ENCODE measurements around the gene CS.
A peak's percentile ranks its signal among the peaks of the same experiment; 100 is the strongest.

CS gene

DNA sequence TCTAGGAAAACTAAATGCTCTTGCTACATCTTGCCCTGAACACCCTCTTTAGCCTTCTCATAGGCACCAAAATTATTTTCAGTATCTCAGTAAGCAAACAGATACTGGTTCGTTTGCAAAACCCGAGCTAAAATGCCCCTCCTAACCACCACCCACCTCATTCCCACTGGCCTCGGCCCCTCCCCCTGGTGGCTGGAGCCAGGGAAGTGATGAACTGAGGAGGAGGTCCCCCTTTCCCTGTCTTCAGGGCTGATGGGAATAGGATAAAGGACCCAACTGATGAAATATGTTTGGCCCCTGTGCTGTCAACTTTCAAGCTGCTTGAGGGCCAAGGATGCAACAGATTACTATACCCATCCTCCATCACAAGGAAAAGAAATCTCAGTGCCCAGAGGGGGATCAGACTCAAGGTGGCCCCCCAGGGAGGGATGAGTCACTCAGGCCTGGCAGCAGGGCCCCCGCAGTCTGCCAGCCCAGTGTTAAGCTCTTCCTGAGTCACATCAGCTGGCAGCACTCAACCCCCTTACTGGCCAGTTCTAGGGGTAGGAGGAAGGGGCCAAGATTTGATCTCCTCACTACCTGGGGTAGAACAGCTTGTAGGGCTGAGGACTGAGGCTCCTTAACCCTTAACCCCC, 43.7 kb downstream of the CS start:
- H3K27ac ChIP-seq = no peak overlapping the region
- DNase-seq (ENCODE audit: low read depth, low spot score) = no peak

DNA sequence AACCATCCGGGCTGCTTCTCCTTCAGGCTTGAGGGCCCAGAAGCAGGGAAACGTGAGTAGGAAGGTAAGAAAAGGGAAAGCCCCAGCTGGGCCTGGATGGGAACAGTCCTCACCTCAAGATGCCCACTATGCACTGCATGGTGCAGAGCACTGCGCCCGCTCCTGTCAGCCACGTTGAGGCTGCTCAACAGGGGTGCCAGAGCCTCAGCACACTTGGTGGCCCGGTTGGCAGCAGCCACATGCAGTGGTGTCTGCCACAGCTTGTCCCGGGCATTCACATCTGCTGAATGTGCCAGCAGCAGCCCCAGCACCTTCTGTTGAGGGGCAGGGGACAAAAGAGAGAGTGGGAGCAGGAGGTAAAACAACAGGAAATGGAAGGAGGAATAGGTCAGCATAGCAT, 44.5 kb downstream of the CS start:
- H3K27ac ChIP-seq = no peak overlapping the region
- no peak for DNase-seq (ENCODE audit: low read depth, low spot score)

DNA sequence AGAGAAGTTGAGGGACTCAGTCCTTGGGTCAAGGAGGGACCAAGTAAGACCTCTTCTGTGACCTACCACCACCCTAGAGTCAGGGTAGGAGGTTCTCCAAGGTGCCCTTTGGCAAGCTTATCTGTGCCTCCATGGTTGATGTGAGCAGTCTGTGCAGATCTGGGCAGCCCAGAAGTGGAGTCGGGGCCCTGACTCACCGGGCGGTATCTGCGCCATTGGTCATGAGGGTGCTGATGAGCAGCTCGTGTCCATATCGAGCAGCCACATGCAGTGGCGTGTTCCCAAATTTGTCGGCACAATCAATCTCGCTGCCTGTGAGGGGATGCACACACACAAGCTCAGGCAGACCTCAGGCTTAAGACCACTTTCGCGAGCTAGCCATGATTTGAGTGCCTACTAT, 47.0 kb downstream of the CS start:
- no peak overlapping the region for H3K27ac ChIP-seq
- DNase-seq (ENCODE audit: low read depth, low spot score) = no peak

DNA sequence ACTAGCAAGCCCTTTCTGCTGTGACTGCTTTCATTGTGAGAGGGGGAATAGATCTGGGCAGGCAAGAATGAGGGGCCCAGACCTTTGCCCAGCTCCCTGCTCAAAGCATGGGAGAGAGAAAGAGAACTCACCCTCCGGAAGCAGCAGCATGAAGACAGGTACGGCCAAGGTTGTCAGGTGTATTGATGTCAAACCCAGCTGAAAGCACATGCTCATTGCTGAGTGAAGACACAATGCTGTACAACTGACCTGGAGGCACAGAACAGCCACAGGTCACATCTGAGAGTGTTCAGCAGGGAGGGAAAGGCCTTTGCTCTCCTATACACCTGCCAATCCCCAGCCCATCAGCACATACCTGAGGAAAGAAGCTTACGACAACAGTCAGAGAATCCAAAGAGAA, 47.5 kb downstream of the CS start:
- H3K27ac ChIP-seq = no peak overlapping the region
- DNase-seq (ENCODE audit: low read depth, low spot score) = no peak

DNA sequence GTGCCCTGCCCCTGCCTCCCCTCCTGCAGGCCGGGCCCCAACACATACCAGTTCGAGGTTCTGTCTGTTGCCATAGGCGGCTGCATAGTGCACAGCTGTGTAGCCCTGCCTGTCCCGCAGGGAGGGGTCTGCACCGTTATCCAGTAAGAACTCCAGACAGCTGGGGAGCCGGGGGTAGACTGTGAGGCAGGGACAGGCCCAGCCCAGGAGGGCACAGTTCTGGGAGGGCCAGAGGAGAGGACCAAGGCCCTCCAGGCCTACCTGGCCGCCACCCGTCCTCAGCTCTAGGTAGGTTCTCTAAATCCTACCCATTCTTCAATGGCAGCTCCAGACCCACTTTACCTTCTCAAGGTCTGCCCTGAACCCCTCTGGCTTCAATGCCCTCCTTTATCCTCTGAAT, 51.4 kb downstream of the CS start:
- DNase-seq (ENCODE audit: low read depth, low spot score) = no peak

DNA sequence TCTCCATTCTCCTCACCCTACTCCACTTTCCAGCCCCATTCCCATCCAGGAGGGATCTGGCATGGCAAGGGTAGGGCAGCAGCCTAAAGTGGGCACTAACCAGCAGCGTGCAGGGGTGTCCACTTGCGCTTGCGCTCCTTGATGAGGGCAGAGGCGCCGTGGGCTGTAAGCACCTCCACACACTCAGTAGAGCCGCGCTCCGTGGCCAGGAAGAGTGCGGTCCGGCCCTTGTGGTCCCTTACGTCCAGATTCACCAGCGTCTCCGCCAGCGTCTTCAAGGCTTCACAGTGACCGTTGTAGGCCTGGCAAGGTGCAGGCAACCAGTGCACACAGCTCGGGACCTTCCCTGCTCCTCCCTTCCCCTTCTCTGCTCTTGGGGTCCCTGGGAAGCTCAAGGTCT, 52.2 kb downstream of the CS start:
- no peak overlapping the region for H3K27ac ChIP-seq
- DNase-seq (ENCODE audit: low read depth, low spot score) = no peak

More for the DNA sequence above, 51.4 kb downstream of the CS start:
- H3K27ac ChIP-seq = no peak overlapping the region

DNA sequence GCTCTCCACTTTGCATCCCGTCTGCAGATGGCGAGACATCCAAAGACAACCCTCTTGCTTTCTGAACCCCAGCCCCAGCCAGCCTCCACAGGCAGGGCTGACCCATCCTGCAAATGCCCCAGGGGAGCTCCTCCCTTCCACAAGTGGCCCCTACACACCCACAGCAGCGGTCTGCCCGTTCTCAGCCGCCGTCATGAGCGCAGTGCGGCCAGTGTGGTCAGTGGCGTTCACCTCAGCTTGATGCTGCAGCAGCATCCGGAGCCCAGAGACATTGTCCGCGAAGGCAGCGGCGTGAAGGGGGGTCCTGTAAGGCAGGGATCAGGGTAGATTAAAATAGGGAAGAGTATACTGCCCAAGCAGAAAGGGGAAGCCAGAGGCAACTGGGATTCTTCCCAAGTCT, 55.6 kb downstream of the CS start:
- DNase-seq (ENCODE audit: low read depth, low spot score) = no peak
- no peak overlapping the region for H3K27ac ChIP-seq

DNA sequence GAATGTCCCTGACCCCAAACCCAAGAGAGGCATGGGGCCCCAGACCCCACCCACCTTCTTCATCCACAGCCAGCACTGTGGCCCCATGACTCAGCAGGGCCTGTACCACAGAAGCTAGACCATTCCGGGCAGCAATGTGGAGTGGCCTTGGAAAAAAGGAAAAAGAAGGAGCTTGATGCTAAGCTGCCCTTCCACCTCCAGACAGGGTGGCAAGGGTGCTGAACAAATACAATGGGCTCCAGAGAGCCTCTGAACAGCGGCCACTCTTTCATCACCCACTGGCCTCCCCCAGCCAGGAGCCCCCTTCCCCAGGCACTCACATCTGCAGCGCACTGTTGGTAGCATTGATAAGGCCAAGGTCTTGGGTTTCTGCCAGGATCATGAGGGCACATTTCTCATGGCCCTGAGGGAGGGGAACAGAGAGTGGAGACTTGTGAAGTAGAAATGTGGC, 56.4 kb downstream of the CS start:
- H3K27ac ChIP-seq = no peak overlapping the region
- DNase-seq (ENCODE audit: low read depth, low spot score) = no peak

DNA sequence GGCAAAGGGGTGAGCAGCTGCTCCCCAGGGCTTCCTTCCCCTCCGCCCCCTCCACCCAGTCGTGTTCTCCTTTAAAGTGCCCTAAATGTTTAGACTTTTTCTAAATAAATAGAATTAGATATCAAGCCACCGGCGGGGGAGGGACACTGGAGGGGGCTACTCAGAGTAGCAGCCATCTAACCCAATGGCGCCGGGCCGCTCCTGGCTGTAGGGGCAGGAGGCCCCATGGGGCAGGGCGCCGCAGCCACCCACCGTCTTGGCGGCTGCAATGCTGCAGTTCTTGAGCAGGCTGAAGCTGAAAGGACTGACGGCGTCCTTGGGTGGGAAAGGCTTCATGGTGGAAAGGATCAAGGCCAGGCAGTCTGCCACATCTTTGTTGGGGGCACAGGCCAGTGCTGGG, 57.1 kb downstream of the CS start:
- no peak for DNase-seq (ENCODE audit: low read depth, low spot score)
- H3K27ac ChIP-seq = no peak overlapping the region

DNA sequence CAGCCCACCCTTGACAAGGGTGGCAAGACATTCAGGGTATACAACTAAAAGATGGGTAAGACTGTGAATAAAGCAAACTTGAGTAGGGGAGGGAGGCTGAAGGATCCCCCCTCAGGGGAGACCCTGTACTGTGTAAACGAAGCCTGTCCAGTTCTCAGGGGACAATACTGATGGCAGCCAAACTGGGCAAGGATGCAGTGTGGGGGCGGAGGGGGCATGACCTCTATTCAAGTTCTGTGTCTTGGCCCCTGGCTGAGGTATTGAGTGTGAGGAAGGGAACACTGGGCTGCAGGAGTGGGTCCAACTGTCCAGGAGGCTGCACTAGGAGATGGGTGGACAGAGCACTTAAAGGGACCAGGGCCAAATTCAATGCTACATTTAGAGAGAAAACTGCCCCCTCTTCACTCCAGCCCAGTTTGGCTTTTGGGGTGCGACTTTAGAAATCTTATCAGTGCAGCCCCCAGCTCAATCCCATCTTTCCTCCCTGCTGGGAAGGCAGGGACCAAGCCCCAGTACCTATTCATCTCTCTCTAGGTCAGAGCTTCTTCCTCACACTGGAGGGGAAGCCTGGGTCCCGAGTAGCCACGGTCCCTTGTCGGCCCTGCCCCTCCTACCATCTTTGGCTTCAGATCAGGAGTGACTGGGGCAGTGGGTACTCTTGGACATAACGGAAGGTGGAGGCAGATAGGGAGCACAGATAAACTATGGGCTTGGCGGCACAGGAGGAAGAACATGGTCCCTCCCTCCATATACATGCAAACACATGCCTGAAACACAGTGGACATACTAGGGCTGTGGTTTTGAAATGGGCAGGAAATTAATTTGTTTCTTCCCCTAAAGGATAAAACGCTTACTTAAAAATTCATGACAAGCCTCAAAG, 58.5 kb downstream of the CS start:
- no peak overlapping the region for H3K27ac ChIP-seq
- DNase-seq (ENCODE audit: low read depth, low spot score) = no peak

DNA sequence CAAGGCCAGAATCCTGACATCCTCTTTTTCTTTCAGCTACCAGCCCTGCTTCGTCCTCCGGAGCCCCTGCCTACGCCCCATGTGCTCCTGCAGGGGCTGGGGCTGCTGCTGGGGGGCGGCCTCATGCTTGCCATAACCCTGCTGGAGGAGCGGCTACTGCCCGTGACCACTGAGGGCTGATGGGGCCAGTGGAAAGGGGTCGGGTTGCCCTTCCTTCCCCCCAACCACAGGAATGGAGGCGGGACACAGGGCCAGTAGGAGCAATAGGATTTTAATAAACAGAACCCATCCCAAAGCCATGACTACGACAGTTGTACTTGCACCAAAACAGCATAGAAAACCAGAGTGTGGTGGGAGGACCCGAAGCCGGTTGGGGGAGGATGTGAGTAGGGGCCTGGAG, 62.6 kb downstream of the CS start:
- no peak overlapping the region for H3K27ac ChIP-seq
- DNase-seq (ENCODE audit: low read depth, low spot score) = no peak

DNA sequence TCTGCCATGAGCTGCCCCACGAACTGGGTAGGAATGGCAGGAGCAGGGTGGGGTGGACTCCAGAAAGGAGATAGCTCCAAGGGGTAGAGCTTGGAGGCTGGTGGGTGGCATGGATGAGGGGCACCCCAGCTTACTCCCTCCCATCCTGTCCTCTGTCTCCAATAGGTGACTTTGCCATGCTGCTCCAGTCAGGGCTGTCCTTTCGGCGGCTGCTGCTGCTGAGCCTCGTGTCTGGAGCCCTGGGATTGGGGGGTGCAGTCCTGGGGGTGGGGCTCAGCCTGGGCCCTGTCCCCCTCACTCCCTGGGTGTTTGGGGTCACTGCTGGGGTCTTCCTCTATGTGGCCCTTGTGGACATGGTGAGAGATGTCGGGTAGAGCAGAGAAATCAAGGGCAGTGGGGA, 63.1 kb downstream of the CS start:
- H3K27ac ChIP-seq = no peak overlapping the region
- no peak for DNase-seq (ENCODE audit: low read depth, low spot score)

DNA sequence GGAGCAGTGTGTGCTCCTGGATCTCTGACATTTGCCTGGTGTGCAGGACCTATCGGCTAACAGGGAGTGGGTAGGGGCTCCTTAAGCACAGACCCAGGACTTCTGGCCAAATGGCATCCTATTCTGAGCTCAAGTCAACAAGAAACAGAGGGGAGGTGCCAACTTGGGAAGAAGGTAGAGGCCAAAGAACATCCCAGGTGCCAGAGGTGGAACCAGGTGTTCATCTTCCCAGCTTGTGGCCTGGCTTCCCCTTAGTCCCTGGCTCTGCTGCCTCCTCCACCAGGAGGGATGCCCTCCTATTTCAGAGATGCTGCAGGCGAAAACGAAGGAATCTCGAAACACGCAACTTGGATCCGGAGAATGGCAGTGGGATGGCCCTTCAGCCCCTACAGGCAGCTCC, 64.0 kb downstream of the CS start:
- DNase-seq (ENCODE audit: low read depth, low spot score) = no peak
- no peak overlapping the region for H3K27ac ChIP-seq

DNA sequence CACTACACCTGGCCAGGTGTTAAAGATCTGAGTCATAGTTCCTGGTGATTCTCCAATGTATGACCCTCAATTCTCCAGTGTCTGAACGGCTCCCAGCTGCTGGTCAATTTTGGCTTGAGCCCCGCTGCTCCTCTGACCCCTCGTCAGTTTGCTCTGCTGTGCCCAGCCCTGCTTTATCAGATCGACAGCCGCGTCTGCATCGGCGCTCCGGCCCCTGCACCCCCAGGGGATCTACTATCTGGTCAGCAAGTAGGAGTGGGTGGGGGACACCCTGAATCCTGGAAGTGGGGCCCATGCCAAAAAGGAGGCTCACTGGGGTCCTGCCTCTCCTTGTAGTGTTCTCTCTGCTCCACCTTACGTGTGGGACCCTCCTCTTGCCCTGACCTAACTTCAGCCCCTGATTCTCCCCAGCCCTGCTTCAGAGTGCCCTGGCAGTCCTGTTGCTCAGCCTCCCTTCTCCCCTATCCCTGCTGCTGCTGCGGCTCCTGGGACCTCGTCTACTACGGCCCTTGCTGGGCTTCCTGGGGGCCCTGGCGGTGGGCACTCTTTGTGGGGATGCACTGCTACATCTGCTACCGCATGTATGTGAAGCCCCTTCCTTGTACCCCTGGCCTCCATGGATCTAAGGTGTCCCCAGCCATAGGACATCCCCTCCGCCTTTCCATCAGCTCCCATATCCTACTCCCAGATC, 65.2 kb downstream of the CS start:
- H3K27ac ChIP-seq = no peak overlapping the region
- no peak for DNase-seq (ENCODE audit: low read depth, low spot score)

DNA sequence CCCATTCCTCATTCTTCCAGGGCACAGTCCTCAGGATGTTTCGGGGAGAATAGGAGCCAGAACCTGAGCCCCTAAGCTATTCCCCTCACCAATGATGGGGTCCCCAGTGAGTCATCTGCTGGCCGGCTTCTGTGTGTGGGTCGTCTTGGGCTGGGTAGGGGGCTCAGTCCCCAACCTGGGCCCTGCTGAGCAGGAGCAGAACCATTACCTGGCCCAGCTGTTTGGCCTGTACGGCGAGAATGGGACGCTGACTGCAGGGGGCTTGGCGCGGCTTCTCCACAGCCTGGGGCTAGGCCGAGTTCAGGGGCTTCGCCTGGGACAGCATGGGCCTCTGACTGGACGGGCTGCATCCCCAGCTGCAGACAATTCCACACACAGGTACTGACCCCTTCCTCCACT, 68.9 kb downstream of the CS start:
- no peak for DNase-seq (ENCODE audit: low read depth, low spot score)
- no peak overlapping the region for H3K27ac ChIP-seq

DNA sequence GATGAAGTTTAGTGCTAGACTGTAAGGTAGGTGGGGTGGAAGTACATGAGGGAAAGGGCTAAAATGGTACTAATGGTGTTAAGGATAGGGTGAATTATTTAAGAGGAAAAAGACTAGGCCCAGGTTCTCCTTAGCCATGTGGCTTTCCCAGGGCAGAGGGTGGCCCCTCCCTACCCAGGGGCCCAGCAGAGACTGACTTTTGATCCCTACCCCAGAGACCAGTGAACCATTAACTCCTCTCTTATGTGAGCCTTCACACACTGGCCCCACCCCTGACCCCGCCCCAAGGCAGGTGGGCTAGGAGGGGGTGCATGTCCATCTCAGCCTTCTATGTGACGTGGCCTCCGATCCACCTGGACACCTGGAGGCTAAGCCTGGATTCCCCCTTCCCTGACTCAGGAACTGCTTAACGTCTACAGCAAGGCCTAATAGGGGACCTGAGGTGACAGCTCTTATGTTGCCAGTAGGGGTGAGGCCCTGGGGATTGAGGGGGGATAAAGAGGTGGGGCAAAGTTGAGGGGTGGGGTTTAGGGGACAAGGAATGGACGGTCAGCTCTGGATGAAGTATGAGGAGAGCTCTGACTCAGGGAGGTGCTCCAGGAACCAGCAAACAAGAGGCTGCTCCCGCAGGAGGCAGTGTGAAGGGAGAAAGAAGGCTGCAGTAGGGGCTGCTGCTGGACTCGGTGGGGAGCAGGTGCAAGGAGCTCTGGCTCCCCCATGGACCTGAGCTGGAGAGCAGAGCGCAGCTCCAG, 69.5 kb downstream of the CS start:
- H3K27ac ChIP-seq = no peak overlapping the region
- DNase-seq (ENCODE audit: low read depth, low spot score) = no peak

DNA sequence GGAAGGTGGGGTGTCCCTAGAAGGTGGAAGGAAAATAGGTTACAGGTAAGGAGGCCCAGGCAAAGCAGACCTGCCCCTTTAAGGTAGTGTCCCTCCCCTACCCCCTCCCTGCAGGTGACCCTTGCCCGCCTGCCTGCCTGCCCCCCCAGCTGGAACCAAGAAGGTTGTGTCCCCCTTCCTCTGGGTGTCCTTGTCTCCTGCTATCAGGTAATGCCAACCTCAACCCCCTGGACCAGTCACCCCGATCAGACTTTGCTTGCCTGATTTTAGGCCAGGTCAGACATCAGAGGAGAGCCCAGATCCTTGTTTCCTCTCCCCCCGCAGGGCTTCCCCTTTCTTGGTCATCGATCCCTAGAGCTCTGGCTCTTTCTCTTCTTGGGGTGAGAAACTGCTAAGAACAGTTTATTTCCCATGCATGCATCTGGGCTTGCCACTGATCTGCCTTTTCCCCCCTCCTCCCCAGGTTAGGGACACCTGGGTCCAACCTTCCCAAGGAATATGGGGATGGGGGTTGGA, 70.2 kb downstream of the CS start, which contains the start of gene SLC39A5:
Gene SLC39A5 (plus strand): TSS at position 136 of the 516 bp plus-strand sequence. CDS start 1,224 bp downstream, outside the sequence.
- H3K27ac ChIP-seq = no peak within 1 kb of the TSS
- DNase-seq (ENCODE audit: low read depth, low spot score) = no peak

DNA sequence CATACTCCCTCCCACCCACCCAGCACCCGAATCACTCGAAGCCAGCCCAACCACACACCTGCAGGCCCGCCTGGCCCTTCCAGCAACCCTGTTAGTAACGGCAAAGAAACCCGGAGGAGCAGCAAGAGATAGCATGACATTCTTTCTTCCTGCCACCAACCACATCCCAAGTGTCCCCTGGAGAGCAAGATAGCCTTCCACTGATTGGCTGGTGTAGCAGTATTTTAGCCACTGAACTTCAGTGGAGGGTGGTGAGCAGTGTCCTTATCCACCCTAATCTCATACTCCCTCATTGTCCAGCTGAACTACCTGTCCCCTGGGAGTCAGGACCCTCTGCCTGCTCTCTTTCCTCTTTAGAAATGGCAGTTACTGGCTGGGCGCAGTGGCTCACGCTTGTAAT, 71.0 kb downstream of the CS start:
- H3K27ac ChIP-seq = no peak overlapping the region
- no peak for DNase-seq (ENCODE audit: low read depth, low spot score)

DNA sequence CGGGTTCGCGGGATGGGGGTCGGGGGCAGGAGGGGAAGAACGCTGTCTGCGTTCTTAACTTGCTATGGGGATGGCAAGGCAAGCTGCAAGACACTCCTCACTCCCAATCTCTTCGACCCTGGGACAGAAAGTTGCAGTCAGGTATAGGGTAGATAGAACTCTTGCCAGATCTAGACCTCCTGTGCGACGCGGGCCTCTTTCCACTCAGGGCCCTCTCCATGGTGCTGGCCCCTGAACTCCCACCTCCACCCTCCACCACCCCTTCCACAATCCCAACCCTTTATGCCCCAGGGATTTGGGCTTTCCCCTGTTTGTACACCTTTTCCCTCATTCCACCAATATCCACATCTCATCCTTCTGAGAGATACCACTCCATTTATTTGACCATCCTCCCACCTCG, 75.2 kb downstream of the CS start:
- no peak for DNase-seq (ENCODE audit: low read depth, low spot score)
- no peak overlapping the region for H3K27ac ChIP-seq

DNA sequence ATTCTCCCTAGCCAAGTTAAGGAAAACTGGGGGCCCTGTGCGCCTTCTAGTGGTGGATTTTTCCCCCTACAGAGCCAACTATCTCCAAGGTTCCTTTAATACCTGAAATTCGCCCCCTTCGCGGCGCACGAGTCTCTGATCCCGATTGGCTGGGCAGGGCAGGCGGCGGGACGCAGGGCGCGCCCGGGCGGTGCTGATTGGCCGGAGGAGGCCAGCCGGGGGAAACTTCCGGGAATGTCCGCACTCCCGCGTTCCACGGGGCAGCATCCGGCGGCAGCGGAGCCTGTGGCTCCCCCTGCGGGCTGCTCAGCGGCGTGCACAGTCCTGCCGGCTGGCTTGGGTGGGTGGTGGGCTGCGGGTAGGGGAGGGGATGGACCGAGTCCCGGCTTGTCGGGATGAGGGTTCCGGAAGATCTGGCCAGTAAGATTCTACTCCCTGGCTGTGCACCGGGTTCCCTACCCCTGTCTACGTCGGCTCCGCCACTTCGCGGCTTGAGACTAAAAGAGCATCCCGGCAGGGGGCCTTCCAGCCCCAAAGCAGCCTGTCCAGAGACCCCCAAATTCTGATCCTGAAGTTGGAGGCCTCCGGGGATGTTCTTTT, 75.9 kb downstream of the CS start, which contains the start of gene NABP2:
Gene NABP2 (plus strand): TSS at position 241 of the 600 bp plus-strand sequence. CDS start 515 bp downstream, outside the sequence.
- peak; percentile 72 for DNase-seq (ENCODE audit: low read depth, low spot score)
- peak within 1 kb of the TSS; percentile 55 for H3K27ac ChIP-seq

Measured in epithelial cell of prostate (primary cell).